ENCODE results near the gene USP48.

The USP48 gene

GRCh38 chr1:21647431-21648351 lies 135.3 kb downstream of the USP48 start:
- no peak for ATAC-seq (replicated peaks)
- no peak overlapping the region for H3K27ac Mint-ChIP-seq
- DNase-seq: no peak
- H3K9me3 Mint-ChIP-seq: no peaks in the 10 kb centered on the region
- peaks cover 14 to 15% of the 10 kb centered on the region in 2 donors for H3K4me1 Mint-ChIP-seq (ENCODE audit: low read depth in 2 of 2)
- H3K4me3 Mint-ChIP-seq: no peak overlapping the region
- H3K27me3 Mint-ChIP-seq: peaks cover 50 to 70% of the 10 kb centered on the region in 2 donors
- peaks cover 3% of the 10 kb centered on the region for H3K36me3 Mint-ChIP-seq (ENCODE audit: insufficient read depth)

- no peak overlapping the region for H3K27ac Mint-ChIP-seq
- H3K4me1 Mint-ChIP-seq (ENCODE audit: low read depth in 2 of 2): peaks cover 0 to under 1% of the 10 kb centered on the region in 2 donors
- no peak for ATAC-seq (replicated peaks)
- no peak overlapping the region for H3K4me3 Mint-ChIP-seq
- no peaks in the 10 kb centered on the region for H3K36me3 Mint-ChIP-seq (ENCODE audit: insufficient read depth)
- H3K9me3 Mint-ChIP-seq: no peaks in the 10 kb centered on the region
- DNase-seq: no peak
- H3K27me3 Mint-ChIP-seq: peaks cover 49 to 81% of the 10 kb centered on the region in 2 donors
These were observed 137.4 kb downstream of the USP48 start for GRCh38 chr1:21645550-21645949.

DNA sequence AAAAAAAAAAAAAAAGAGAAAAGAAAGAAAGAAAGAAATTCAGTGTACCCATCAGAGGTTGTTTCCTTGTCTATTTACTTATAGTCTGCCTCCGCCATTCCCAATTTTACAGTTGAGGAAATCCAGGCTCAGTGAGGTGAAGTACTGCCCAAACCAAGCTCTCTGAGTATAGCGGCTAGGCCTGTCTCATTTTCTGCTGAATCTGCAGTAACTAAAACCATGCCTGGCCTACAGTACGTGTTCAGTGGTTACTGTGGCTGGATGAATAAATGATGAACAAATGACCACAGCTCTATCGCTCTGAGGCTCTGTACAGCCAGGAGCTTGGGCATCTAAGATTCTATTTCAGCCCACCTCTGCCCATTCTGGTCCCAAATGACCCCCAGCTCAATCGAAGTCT lies 138.0 kb downstream of the USP48 start:
- Mint-ChIP-seq H3K36me3 (ENCODE audit: insufficient read depth) (no peaks in the 10 kb centered on the region), H3K4me3 (no peak overlapping the region), H3K9me3 (no peaks in the 10 kb centered on the region), H3K4me1 (ENCODE audit: low read depth in 2 of 2) (no peaks in the 10 kb centered on the region), H3K27me3 (peaks cover 56 to 88% of the 10 kb centered on the region in 2 donors), H3K27ac (no peak overlapping the region)
- DNase-seq: no peak
- ATAC-seq (replicated peaks): no peak

DNA sequence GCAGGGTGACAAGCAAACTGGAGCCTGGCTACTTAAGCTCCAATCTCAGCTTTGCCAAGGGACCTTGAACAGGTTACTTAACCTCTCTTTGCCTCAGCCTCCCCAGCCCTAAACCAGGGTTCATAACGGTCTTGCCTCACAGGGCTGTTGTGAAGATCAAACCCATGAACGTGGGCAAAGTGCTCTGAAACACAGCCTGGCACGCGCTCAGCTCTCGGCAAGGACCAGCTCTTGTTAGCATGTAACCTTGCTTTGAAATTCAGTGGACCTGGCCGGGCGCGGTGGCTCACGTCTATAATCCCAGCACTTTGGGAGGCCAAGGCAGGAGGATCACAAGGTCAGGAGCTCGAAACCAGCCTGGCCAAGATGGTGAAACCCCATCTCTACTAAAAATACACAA lies 138.6 kb downstream of the USP48 start:
- H3K4me3 Mint-ChIP-seq: no peak overlapping the region
- no peaks in the 10 kb centered on the region for H3K4me1 Mint-ChIP-seq (ENCODE audit: low read depth in 2 of 2)
- ATAC-seq (replicated peaks) (no peak), DNase-seq (no peak)
- H3K27me3 Mint-ChIP-seq: peaks cover 61 to 92% of the 10 kb centered on the region in 2 donors
- H3K27ac Mint-ChIP-seq: no peak overlapping the region
- no peaks in the 10 kb centered on the region for H3K9me3 Mint-ChIP-seq
- no peaks in the 10 kb centered on the region for H3K36me3 Mint-ChIP-seq (ENCODE audit: insufficient read depth)

GRCh38 chr1:21643624-21644023 lies 139.3 kb downstream of the USP48 start:
- Mint-ChIP-seq H3K36me3 (ENCODE audit: insufficient read depth) (no peaks in the 10 kb centered on the region), H3K4me3 (no peak overlapping the region), H3K27me3 (peaks cover 61 to 88% of the 10 kb centered on the region in 2 donors), H3K27ac (no peak overlapping the region), H3K4me1 (ENCODE audit: low read depth in 2 of 2) (no peaks in the 10 kb centered on the region), H3K9me3 (no peaks in the 10 kb centered on the region)
- no peak for DNase-seq
- ATAC-seq (replicated peaks): no peak

DNA sequence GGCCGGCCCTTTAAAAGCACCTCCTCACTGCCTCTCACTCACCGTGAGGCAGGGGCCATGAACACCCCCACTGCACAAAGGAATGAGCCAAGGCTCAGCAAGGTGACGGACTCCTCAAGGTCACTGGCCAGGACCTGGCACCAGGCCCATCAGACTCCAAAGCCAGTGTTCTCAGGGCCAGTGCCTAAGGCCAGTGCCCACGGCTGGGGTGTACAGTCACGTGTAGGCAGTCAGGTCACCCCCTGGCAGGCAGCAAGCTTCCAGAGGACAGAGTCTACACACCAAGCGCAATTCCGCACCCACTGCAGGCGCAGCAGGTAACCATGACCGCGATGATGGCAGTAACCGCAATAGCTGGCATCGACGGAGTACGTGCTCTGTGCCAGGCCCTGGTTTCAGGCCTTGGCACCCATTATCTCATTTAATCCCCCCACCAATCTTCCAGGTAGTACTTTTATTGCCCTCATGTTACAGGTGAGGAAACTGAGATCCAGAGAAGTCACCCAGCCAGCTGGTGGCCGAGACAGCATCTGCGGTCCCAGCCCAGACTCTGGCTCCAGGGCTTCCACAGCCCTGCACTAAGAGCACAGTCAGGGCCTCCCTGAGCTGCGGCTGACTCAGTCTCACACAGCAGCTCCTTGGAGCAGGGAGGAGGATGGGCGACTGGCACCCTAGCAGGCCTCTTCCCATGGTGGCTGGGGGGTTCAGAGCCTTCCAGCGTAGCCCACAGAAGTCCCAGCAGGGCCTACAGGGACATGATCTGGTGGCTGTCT lies 140.8 kb downstream of the USP48 start:
- Mint-ChIP-seq H3K36me3 (ENCODE audit: insufficient read depth) (no peaks in the 10 kb centered on the region), H3K27ac (no peak overlapping the region), H3K4me1 (ENCODE audit: low read depth in 2 of 2) (no peaks in the 10 kb centered on the region), H3K4me3 (no peak overlapping the region), H3K27me3 (peaks cover 49 to 74% of the 10 kb centered on the region in 2 donors), H3K9me3 (no peaks in the 10 kb centered on the region)
- DNase-seq: no peak
- no peak for ATAC-seq (replicated peaks)

GRCh38 chr1:21641537-21641936 lies 141.4 kb downstream of the USP48 start:
- Mint-ChIP-seq H3K4me1 (ENCODE audit: low read depth in 2 of 2) (no peaks in the 10 kb centered on the region), H3K27me3 (peaks cover 44 to 71% of the 10 kb centered on the region in 2 donors), H3K9me3 (no peaks in the 10 kb centered on the region), H3K4me3 (no peak overlapping the region), H3K27ac (no peak overlapping the region), H3K36me3 (ENCODE audit: insufficient read depth) (no peaks in the 10 kb centered on the region)
- ATAC-seq (replicated peaks) (no peak), DNase-seq (no peak)

- peaks cover 39 to 71% of the 10 kb centered on the region in 2 donors for H3K27me3 Mint-ChIP-seq
- no peaks in the 10 kb centered on the region for H3K4me1 Mint-ChIP-seq (ENCODE audit: low read depth in 2 of 2)
- DNase-seq (no peak), ATAC-seq (replicated peaks) (no peak)
- no peaks in the 10 kb centered on the region for H3K9me3 Mint-ChIP-seq
- no peak overlapping the region for H3K4me3 Mint-ChIP-seq
- no peaks in the 10 kb centered on the region for H3K36me3 Mint-ChIP-seq (ENCODE audit: insufficient read depth)
- no peak overlapping the region for H3K27ac Mint-ChIP-seq
These were observed 141.9 kb downstream of the USP48 start for GRCh38 chr1:21641076-21641475.

DNA sequence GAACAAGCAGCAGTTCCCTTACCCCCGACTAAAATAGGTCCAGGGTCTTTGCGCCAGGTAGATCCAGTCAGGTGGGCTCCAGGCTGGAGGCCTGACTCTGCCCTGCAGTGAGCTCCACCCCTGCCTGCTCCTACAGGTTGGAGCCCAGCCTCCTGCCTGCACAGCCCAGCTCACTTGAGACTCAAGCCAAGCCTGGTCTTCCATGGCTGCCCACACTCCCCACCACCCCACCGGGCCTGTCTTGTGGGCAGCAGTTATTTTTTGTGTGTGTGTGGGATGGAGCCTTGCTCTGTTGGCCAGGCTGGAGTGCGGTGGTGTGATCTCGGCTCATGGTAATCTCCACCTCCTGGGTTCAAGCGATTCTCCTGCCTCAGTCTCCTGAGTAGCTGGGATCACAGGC lies 142.3 kb downstream of the USP48 start:
- peaks cover 35 to 70% of the 10 kb centered on the region in 2 donors for H3K27me3 Mint-ChIP-seq
- no peaks in the 10 kb centered on the region for H3K9me3 Mint-ChIP-seq

GRCh38 chr1:21639594-21640041 lies 143.3 kb downstream of the USP48 start:
- no peak overlapping the region for H3K27ac Mint-ChIP-seq
- ATAC-seq (replicated peaks): no peak
- no peak for DNase-seq
- no peaks in the 10 kb centered on the region for H3K36me3 Mint-ChIP-seq (ENCODE audit: insufficient read depth)
- H3K4me1 Mint-ChIP-seq (ENCODE audit: low read depth in 2 of 2): no peaks in the 10 kb centered on the region
- H3K9me3 Mint-ChIP-seq: no peaks in the 10 kb centered on the region
- peaks cover 40 to 74% of the 10 kb centered on the region in 2 donors for H3K27me3 Mint-ChIP-seq
- no peak overlapping the region for H3K4me3 Mint-ChIP-seq

More for the DNA sequence above, 142.3 kb downstream of the USP48 start:
- ATAC-seq (replicated peaks) (no peak), DNase-seq (no peak)
- no peaks in the 10 kb centered on the region for H3K36me3 Mint-ChIP-seq (ENCODE audit: insufficient read depth)
- H3K4me3 Mint-ChIP-seq: no peak overlapping the region
- H3K4me1 Mint-ChIP-seq (ENCODE audit: low read depth in 2 of 2): no peaks in the 10 kb centered on the region
- no peak overlapping the region for H3K27ac Mint-ChIP-seq

DNA sequence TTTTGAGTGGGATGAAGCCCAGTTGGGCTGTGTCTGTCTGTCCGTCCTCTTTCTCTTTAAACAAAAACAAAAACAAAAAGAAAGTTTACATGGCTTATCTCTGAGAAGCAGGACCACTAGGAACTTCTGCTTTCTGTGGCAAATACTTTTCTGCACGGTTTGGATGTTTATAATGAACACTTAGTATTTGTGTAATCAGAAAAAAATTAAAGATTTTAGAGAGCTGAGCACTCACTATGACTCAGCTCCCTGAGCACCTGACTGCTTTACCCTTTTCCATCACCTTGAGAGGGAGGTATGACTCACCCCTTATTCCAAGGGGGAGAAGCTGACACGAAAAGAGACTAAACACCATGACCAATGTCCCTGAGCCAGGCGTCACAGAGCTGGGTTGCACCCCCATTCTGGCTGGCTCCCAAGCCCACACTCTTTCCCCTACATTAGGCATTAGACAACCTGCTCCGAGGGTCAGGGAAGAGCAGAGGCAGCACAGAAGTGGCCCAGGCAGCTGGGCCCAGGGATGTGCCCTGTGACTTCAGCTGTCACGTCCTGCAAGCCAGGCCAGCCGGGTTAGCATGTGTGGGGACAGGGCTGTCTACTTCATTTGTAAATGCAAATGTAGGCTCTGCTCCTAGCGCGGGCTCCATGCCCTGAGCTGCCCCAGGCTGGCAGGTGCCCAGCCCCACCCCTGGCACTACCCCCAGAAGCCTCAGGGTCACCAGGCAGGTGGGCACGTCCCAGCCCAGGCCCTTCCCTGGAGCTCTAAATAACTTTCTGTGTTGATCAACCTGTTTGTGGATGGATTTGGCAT lies 144.2 kb downstream of the USP48 start:
- no peak for ATAC-seq (replicated peaks)
- no peak for DNase-seq
- H3K27me3 Mint-ChIP-seq: peaks cover 33 to 74% of the 10 kb centered on the region in 2 donors
- no peak overlapping the region for H3K27ac Mint-ChIP-seq
- no peak overlapping the region for H3K4me3 Mint-ChIP-seq
- no peaks in the 10 kb centered on the region for H3K4me1 Mint-ChIP-seq (ENCODE audit: low read depth in 2 of 2)
- H3K36me3 Mint-ChIP-seq (ENCODE audit: insufficient read depth): no peaks in the 10 kb centered on the region
- no peaks in the 10 kb centered on the region for H3K9me3 Mint-ChIP-seq

DNA sequence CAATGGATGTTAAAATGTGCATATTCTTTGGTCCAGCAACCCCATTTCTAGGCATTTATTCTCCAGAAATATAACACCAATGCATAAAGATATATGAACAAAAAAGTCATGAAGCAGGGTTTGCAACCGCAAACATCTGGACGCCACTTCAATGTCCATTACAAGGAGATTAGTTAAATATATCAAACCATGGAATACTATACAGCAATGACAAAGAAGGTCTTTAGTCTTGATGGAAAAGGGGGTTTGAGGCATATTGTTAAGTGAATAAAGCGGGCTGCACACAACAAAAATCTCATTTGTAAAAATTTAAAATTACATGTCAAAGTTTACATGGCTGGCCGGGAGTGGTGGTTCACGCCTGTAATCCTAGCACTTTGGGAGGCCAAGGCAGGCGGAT lies 145.4 kb downstream of the USP48 start:
- H3K27ac Mint-ChIP-seq: no peak overlapping the region
- H3K9me3 Mint-ChIP-seq: no peaks in the 10 kb centered on the region
- H3K36me3 Mint-ChIP-seq (ENCODE audit: insufficient read depth): no peaks in the 10 kb centered on the region
- DNase-seq (no peak), ATAC-seq (replicated peaks) (no peak)
- peaks cover 30 to 74% of the 10 kb centered on the region in 2 donors for H3K27me3 Mint-ChIP-seq
- no peak overlapping the region for H3K4me3 Mint-ChIP-seq
- no peaks in the 10 kb centered on the region for H3K4me1 Mint-ChIP-seq (ENCODE audit: low read depth in 2 of 2)

- Mint-ChIP-seq H3K27me3 (peaks cover 34 to 74% of the 10 kb centered on the region in 2 donors), H3K36me3 (ENCODE audit: insufficient read depth) (no peaks in the 10 kb centered on the region), H3K4me3 (no peak overlapping the region), H3K27ac (no peak overlapping the region), H3K9me3 (no peaks in the 10 kb centered on the region), H3K4me1 (ENCODE audit: low read depth in 2 of 2) (peaks cover 0 to 3% of the 10 kb centered on the region in 2 donors)
- no peak for DNase-seq
- ATAC-seq (replicated peaks): no peak
These were observed 146.9 kb downstream of the USP48 start for GRCh38 chr1:21636029-21636428.

All from effector memory CD8-positive, alpha-beta T cell (primary cell).